ENCODE data around the gene HGFAC.

HGFAC gene

DNA sequence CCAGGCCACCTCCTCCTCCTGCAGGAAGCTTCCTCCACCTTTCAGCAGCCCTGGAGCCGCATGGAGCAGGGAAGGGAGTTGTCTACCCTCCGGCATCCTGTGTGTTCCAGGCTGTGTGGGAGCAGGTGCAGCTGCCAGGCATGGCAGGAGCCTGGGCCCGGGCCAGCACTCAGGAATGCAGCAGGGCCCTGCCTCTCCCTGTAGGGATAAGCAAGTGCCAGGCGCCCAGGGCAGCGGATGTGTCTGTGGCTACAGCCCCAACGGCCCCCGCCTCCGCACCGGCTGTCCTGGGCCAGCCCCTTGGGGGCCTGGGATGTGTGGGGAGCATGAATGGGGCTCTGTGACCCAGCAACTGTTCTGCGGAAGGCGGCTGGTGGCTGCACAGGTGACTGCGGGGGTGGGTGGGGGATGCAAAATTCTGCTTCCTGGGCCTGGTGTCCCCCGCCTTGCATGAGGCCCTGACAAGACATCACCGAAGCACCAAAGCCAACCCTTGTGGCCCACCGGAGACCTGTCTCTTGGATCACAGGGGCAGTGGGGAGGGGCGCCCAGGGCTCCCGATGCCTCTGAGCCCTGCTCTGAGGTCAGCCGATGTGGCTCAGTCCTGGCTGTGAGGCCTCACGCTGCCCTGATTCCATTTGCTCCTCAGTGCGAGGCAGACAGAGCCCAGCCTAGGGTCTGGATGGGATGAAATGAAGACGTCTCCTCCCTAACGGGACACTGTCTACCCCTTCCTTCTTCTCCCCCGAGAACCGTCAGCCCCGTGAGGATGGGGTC, 19.9 kb downstream of the HGFAC start:
- FAIRE-seq (no peak), DNase-seq (ENCODE audit: low spot score) (peak; percentile 82)

DNA sequence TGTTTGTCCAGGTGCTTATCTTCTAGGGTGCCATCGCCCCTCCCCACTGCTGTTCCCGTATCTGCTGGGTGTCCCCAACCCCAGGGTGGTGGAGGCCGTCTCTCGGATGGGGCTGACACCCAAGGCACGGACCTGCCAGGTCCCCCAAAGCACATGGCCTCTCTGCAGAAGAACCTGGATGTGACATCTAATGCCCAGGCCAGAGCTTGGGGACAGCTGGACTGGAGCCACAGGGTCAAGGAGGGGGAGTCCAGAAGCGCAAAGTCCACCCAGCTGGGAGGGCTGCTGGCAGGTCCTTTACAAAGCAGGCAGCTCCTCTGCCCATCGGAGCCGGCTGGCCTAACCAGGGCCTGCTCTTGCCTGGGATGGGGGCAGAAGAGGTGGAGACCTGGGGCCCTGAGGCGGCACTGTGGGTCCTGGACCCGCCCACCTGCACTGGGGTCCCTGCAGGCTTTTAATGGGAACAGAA, 20.6 kb downstream of the HGFAC start:
- FAIRE-seq, result no peak
- no peak for DNase-seq (ENCODE audit: low spot score)

DNA sequence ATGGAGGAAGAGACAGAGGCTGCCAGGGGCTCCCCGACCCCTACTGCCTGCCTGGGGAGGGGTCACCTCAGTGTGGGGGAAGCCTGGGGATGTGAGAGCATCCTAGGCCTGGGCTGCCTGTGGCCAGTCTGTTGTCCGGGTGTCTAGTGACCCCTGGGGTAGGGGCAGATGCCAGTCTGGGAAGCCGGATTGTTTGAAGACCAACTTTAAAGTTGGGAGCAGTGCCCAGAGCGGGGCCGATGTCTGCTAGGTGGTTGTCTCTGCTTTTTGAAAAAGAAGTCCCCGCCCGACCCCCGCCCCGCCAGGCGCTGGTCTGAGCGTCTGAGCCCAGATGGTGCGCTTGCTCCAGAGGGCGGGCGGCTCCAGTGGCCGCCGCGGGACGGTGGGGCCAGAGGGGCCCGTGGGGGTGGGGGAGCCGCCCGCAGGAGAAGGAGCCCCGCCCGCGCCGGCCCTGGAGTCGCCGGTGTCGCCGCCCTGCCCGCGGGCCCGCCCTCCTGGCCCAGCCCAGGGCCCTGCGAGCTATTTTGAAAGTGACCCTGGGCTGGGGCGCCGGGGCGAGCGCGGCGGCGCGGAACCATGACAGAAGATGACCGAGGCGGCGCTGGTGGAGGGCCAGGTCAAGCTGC, 21.1 kb downstream of the HGFAC start, which contains the start of gene DOK7:
DOK7 (plus strand) TSS at position 517 of the 626 bp plus-strand sequence; CDS start at position 587, 70 bp downstream.
- DNase-seq (ENCODE audit: low spot score) (no peak), FAIRE-seq (no peak)

DNA sequence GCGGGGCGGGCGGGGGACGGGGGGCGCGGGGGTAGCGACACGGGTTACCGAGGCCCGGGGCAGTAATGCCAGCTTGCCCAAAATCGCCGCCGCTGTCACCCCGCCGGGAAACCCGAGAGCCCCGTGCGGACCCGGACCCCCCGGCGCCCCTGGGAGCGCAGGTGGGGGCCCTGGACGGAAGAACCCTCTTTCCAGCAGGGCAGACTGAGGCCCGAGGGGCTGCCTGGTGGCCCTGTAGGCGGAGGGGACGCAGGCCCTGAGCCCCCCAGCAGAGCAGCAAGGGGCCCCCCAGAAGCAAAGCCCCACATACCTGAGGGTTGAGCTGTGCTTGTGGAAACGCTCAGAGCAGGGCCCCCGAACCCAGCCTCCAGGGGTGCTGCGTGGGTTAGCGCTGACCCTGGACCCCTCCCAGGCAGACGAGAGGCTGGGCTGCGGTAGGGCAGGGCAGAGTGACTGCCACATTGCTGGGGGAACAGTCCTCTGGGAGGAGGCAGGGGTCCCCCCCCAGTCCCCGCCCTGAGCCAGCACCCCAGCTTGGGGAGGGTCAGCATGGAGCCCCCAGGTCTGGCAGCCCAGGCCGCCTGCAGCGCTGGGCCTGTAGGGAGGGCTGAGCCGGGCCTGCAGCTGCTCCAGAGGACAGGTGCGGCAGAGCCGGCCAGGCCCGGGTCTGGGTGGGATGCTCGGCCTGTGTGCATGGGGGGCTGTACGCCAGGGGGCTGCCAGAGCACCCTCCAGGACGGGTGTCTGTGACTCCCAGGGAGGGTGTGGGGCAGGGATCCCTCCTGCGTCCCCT, 22.0 kb downstream of the HGFAC start:
- DNase-seq (ENCODE audit: low spot score) (no peak), FAIRE-seq (no peak)

DNA sequence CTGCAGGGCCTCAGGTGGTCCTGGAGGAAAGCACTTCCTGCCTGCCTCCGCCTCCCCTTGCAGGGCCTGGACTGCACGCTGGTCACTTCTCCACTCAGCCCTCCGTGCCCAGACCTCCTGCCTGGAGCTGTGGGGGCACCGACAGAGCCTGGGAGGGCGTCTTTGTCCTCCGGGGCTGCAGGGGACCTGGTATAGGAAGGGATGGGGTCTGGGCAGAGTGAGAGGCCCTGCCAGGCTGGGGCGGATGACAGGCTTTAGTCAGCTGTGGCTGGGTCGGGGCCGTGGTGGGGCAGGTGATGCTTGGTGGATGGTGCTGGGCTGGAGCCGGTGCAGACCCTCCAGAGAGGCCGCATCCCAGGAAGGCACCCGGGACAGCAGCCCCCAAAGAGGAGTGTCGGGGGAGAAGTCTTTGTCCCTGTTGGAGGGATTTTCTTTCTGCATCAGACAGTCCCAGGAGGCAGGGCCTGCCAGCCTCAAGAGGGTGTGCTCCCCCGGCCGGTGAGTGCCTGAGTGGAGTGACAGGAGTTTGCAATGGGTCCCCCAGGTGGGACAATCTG, 22.7 kb downstream of the HGFAC start:
- FAIRE-seq, result no peak
- no peak for DNase-seq (ENCODE audit: low spot score)

DNA sequence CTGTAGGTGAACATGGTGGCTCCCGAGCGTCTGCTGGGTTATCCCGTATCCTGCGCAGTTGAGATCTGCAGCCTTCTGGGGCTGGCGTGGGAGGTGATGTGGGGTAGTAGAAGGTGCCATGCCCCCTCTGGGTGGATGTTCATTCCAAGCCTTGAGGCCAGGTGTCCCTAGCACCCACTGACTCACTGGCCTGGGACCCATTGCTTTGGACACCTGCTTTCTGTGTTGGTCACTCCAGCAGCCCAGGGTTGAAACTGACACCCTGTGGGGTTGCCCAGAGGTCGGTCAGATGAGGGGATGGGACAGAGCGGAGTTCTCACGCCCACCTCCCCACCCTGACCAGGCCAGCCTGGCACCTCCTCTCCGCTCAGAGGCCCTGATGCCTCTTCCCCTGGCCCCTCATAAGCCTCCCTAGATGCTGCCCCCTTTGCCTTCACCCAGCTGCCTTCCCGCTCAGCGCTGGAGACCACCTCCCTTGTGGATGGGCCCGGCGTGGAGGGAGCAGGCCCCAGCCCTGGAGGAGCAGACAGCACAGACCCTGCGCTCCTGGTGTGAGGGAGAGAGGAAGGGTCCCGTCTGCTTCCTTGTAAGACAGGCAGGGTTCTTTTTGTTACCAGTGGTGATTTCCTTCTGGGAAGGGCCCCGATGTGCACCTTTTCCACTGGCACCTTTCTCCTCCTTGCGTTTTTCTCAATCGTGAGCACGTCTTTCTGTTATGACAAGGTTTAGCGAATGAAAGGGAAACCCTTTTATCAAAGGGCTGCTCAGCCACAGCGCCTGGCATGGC, 23.3 kb downstream of the HGFAC start:
- no peak for DNase-seq (ENCODE audit: low spot score)
- FAIRE-seq, result no peak

DNA sequence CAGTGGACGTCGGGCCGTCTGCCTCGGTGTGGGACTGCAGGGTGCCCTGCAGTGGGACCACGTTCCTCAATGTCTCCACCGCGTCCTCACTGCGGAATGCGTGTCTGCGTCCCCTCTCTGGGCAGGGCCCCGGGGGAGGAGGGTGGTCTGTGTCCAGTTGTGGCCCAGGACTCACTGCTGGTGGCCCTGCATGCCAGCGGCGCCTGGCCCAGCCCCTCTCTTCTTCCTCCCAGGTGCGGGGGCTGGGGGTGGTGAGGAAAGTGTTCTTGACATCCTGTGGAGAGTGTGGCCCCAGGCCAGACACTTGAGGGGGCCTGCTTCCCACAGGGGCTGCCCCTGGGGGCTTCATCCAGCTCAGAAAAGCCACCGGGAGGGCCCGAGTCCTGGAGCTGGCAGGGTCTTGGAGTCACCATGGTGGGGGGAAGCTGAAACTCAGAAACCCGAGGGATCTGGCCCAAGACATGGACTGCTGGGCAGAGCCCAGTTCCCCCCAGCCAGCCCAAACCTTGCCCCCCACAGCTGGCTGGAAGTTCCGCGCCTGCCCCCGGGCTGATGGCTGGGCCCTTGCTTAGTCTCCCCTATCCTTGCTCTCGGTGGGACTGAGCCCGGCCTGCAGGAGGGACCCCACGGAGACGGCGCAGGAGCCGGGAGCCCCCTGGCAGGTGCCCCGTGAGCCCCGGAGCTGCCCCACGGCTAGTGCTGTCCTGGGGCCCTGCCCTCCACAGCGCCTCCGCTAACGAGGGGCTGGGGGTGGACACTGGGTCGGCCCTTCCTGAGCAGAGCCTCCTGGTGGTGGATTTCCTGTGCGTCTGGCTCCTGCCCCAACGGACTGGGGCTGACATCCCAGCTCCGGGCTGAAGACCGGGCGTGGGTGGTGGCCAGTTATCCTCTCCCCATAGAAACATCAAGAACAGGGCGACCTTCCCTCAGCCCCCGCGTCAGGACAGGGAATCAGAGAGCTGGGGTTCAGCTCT, 24.2 kb downstream of the HGFAC start:
- no peak for FAIRE-seq
- no peak for DNase-seq (ENCODE audit: low spot score)

DNA sequence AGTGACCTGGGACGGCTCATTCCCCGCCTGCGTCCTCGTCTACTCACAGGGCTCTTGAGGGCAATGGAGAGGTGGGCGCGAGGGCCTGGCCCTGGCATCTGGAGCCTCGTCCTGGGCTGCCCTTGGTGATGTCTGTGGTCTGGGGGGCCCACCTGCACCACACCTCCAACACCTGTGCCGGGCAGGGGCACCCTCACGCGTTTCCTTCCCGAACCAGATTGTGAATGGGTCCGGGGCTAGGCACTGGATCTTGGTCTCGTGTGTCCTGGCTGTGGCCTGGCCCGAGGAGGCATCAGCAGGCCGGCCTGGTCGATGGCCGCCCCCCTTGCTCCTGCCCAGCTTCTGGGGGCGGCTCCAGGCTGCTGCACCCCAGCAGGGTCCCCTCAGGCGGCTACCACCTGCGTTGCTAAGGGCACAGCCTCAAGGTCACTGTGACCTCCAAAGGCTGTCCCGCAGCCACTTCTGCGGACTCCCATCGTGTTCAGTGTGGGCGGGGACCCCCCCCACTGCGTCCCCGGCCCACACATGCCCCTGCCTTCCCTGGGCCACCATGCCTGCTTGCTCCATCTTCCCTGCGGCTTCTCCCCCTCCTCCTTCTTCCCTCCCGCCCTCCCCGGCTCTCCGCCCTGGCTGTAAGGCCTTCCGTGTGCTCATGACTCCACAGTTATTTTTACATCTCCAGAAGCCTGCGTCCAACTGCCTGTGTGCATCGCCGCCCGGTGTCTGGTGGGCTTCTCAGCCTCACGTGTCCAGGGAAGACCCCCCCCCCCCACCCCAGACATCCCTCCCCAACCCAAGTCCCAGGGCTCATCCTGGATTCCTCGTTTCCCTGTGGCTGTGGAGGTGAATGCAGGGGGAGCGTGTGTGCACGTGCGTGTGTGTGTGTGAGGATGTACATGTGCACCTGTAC, 25.2 kb downstream of the HGFAC start:
- DNase-seq (ENCODE audit: low spot score), result no peak

DNA sequence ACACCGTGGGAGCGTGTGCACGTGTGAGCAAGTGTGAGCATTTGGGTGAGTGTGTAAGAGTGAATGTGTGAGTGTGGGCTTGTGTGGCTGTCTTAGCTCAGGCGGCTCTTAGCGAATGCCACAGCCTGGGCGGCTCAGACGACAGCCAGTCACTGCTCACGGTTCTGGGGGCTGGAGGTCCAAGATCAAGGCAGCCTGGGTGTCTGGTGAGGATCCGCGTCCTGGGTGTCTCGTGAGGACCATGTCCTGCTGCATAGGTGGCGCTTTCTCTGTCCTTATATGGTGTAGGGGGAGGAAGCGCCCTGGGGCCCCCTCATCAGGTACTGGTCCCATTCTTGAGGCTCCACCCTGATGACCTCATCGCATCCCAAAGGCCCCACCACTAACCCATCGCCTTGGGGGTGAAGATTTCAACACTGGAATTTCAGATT, 25.8 kb downstream of the HGFAC start:
- no peak for FAIRE-seq
- DNase-seq (ENCODE audit: low spot score), result no peak

More for the DNA sequence above, 25.2 kb downstream of the HGFAC start:
- no peak for FAIRE-seq

DNA sequence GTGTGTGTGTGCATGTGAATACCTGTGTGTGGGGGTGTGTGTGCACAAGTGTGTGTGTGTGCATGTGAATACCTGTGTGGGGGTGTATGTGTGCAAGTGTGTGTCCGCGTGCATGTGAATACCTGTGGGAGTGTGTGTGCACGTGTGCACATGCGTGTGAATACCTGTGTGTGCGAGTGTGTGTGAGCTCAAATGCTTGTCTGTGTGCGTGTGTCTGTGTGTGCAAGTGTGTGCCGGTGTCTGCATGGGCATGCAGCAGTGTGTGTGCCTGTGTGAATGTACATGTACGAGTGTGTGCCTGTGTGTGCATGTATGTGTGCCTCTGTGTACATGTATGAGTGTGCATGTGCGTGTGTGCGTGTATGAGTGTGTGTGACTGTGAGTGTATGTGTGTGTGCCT, 26.4 kb downstream of the HGFAC start:
- FAIRE-seq, result no peak
- DNase-seq (ENCODE audit: low spot score), result no peak

DNA sequence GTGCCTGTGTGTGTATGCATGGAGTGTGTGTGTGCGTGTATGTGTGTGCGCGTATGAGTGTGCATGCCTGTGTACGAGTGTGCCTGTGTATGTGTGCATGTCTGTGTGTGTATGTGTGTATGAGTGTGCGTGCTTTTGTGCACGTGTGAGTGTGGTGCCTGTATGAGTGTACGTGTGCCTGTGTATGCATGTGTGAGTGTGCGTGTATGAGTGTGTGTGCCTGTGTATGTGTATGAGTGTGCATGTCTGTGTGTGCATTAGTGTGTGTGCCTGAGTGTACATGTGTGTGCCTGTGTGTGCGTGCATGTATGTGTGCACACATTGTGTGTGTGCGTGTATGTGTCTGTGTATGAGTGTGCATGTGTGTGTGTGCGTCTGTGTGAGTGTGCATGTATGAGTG, 27.0 kb downstream of the HGFAC start:
- DNase-seq (ENCODE audit: low spot score) (no peak), FAIRE-seq (peak; percentile 93)

DNA sequence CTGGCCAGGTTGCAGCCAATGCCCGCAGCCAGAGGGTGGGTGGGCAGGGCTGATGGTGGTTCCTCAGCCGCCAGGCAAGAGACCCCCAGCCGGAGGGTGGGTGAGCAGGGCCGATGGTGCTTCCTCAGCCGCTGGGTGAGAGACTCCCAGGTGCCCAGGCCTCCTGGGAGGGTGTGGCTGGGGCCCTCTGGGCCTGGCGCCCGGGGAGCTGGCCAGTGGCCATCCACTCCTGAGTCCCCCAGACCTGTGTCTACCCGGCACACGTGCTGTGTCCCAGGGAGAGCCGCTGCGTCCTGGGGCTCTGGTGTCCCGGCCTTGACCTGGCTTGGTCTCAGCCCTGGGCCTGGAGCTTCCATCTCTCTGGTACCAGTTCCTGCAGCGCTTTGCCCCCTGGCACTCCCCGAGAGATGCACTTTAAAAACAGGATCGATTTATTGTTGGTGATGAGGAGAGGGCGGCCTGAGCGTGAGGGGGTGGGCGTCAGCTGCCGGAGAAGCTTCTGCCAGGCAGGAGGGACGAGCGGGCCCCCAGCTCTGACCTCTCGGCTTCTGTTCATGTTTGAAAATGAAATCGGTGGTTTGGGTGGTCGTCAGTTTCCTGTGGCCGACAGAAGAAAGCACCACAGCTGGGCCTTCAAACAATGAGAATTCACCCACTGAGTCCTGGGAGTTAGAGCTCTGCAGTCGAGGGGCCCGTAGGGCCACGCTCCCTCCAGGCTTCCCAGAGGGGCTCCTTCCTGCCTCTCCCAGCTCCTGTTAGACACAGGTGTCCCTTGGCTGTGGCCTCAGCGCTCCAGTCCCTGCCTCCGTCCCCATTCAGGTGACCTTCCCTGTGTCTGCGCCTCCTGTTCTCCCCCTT, 27.8 kb downstream of the HGFAC start:
- DNase-seq (ENCODE audit: low spot score), result no peak
- no peak for FAIRE-seq

DNA sequence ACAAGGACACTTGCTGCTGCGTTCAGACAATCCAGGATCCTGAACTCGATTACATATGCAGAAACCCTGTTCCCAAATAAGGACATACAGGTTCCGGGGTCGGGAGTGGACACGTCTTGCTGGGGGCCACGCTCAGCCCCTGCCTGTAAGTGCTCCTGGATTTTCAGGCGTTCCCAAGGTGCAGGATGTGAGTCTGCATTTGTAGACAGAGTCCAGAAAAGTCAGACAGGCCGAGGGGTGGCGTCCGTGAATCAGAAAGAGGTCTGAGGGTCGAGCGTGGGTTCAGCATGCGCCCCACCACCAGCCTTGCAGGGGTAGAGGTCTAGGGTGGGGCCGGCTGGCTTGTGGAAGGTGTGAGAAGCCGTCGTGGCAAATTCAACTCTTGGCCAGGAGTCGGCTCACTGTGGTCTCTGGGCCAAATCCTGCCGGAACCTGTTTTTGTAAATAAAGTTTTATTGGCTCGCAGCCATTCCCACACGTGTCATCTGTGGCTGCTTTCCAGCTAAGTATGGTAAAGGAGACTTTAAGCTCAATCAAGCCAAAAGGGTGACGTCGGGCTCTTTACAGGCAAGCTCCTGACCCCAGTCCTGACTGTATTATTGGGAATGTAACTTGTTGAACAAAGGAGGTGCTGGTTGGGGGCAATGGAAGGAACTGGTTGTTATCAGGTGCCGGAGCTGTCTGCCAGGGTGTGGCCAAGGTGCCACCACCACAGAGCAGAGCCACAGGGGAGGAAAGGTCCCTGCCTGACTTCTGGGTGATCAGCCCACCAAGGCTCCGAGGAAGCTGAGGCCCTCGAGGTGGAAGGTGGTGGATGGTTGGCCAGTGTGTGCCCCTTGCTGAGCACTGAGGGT, 28.7 kb downstream of the HGFAC start:
- DNase-seq (ENCODE audit: low spot score) (no peak), FAIRE-seq (no peak)

DNA sequence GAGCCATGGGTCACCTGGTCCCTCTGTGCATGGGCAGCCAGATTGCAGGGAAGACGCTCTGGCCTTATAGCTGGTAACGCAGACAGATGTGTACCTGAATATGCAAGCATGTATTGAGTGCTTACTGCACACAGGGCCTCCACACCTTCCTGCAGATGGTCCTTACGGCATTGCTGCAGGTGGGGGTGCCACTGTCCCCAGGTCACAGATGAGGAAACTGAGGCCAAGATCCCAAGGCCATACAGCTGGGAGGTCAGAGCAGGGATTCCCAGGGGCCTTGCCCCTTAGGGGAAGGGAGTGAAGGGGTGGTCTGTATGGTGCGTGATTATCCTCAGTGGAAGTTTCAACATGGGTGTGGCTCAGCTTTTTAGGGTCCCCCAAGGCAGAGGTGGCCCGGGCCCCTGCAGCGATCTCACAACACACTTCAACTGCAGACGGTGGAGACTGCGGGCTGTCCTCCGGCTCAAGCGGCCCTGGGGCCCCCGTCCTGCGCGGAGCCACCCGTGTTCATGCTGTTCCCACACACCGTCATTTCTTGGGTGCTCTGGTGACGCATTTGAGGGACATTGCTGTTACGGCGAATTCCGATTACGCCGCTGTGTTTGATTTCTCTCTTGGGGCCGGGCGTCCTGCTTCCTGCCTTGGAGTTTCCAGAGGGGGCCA, 29.5 kb downstream of the HGFAC start:
- FAIRE-seq (no peak), DNase-seq (ENCODE audit: low spot score) (no peak)

DNA sequence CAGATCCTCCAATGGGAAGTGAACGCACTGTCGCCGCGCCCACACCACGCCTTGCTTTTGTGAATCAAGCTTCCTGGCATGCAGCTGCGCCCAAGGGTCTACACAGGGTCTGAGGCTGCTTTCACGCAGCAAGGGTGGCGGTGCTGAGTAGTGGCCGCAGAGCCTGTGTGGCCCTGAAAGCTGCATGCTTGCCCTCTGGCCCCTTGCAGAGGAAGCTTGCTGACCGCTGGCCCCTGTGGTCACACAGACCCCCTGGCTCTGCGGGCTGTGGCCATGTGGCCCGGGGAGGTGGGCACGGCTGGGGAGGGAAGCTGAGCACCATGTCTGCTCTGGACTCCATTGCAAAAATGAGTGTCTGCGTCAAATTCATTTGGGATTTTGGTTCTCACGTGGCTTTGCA, 30.1 kb downstream of the HGFAC start:
- DNase-seq (ENCODE audit: low spot score), result no peak
- no peak for FAIRE-seq
